Panc1 (cell line): Measurements from ENCODE around the gene BLM. TPM values are rescaled to one million over a fixed set of nuclear protein-coding genes. Genes with fewer than 3 reads are reported as not detected.

ENCODE experiments used
- ATAC-seq: fragments of 200-7000 bp; cut with Tn5 transposase; 2 replicates; pipeline ENCODE4 v1.9.1; 2020; ENCODE audit warnings: mild to moderate bottlenecking, moderate library complexity
- BruUV-seq: library from RNA; stranded (reverse); fragments of 400-500 nt; replicated peaks from 2 replicates; lab custom pipeline; 2021; lab: Mats Ljungman, UMichigan
- CTCF ChIA-PET: fragments of 300-600 bp; sonication (Branson Sonifier 250); formaldehyde crosslinking; loops from one replicate; lab custom pipeline; 2022; ENCODE audit warnings: antibody characterized with exemption; lab: Charles Lee
- POLR2A ChIA-PET: fragments of 300-600 bp; sonication (Branson Sonifier 250); formaldehyde crosslinking; loops from one replicate; lab custom pipeline; 2022; ENCODE audit warnings: antibody characterized with exemption; lab: Charles Lee
- DNase-seq: peaks from one replicate; pipeline ENCODE4 v3.0.0-alpha.2; 2010; ENCODE audit warnings: low read depth, low spot score
- H3K27ac ChIP-seq: 2 replicates; pipeline ENCODE4 v1.5.1; 2011; ENCODE audit warnings: mild to moderate bottlenecking, low read length, inconsistent platforms
- H3K27me3 ChIP-seq: fragments of 200-500 bp; sonication (Bioruptor generic); 2 replicates; pipeline ENCODE4 v1.6.0; 2014; ENCODE audit warnings: low read length, inconsistent platforms; ENCODE audit not compliant: control insufficient read depth, insufficient read depth
- H3K36me3 ChIP-seq: fragments of 200-500 bp; sonication (Bioruptor generic); 2 replicates; pipeline ENCODE4 v1.5.1; 2014; ENCODE audit warnings: inconsistent platforms, mild to moderate bottlenecking, low read length, moderate library complexity; ENCODE audit not compliant: control insufficient read depth, insufficient read depth
- H3K4me1 ChIP-seq: 2 replicates; pipeline ENCODE4 v1.5.1; 2011; ENCODE audit warnings: inconsistent platforms, mild to moderate bottlenecking, low read length, moderate library complexity; ENCODE audit not compliant: control insufficient read depth, insufficient read depth
- H3K4me3 ChIP-seq, 2 experiments: 2 replicates each; pipeline ENCODE4 v1.5.1; 2011 to 2012; ENCODE audit warnings: low read depth in 2 of 2, low read length in 2 of 2, mild to moderate bottlenecking in 2 of 2, inconsistent platforms in 1 of 2, moderate library complexity in 1 of 2
- H3K9me3 ChIP-seq: fragments of 200-500 bp; sonication (Bioruptor generic); 2 replicates; pipeline ENCODE4 v1.5.1; 2014; ENCODE audit warnings: low read depth, mild to moderate bottlenecking, inconsistent platforms, low read length, moderate library complexity; ENCODE audit not compliant: control insufficient read depth, insufficient read depth
- POLR2AphosphoS5 ChIP-seq: IDR thresholded peaks from 2 replicates; pipeline ENCODE4 v1.6.1; 2012; ENCODE audit warnings: mild to moderate bottlenecking, low read depth, low read length, moderate library complexity
- SIN3A ChIP-seq: IDR thresholded peaks from 2 replicates; pipeline ENCODE4 v1.6.1; 2012; ENCODE audit warnings: low read depth, mild to moderate bottlenecking, low read length, moderate library complexity, borderline replicate concordance; ENCODE audit not compliant: insufficient read depth
- TCF7L2 ChIP-seq: IDR thresholded peaks from 2 replicates; pipeline ENCODE4 v1.6.1; 2011; ENCODE audit warnings: mild to moderate bottlenecking, low read depth, low read length, inconsistent platforms
- in situ Hi-C: cut with HindIII; loops from 2 replicates; pipeline ENCODE4 v1.10.0; 2016; ENCODE audit warnings: low sequenced_read_pairs, low pct_unique_long_range_greater_than_20kb
- intact Hi-C: fragments of 100-400 bp; cut with micrococcal nuclease; formaldehyde crosslinking; loops from one replicate; pipeline ENCODE4 v1.10.0; 2022; ENCODE audit not compliant: unreplicated experiment
- total RNA-seq: library from RNA; stranded (reverse); gene quantifications from one replicate; pipeline ENCODE4 v1.2.1, GENCODE V29; 2021; ENCODE audit not compliant: unreplicated experiment
- TF ChIP-seq, protein P1 (sequence below): fragments of 450-650 bp; IDR thresholded peaks from 2 replicates; pipeline ENCODE4 v1.5.1; 2017; ENCODE audit warnings: mild to moderate bottlenecking
- TF ChIP-seq, protein P2 (sequence below), 2 experiments: IDR thresholded peaks; 2 replicates each; pipeline ENCODE4 v1.6.1; 2011 to 2012; ENCODE audit warnings: low read depth in 2 of 2, control low read depth in 1 of 2, low read length in 1 of 2, mild to moderate bottlenecking in 1 of 2, moderate library complexity in 1 of 2; ENCODE audit not compliant: insufficient read depth in 1 of 2

Gene BLM
- total RNA-seq, 1 experiment from 2014 or later, result 23.9 TPM

DNA sequence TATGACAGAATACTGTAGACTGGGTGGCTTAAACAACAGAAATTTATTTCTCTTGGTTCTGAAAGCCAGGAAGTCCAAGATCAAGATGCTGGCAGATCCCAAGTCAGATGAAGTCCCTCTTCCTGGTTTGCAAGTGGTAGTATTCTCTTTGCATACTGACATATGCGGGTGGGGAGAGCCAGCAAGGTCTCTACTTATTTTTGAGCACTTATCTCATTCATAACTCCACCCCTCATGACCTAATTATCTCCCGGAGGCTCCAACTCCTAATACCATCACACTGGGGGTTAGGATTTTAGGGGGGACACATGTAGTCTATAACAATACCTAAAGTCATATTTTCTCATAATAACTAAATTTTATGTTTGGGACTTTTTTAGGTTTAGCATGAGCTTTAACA lies 65.3 kb downstream of the BLM start:
- Histone ChIP-seq H3K4me3 (no peak overlapping the region), H3K4me1 (no peaks in the 10 kb centered on the region), H3K27ac (no peak overlapping the region), H3K9me3 (no peaks in the 10 kb centered on the region), H3K36me3 (no peaks in the 10 kb centered on the region; the same call in 1 of the 2 replicates), H3K27me3 (no peaks in the 10 kb centered on the region)
- ChIA-PET POLR2A (no interaction called here), CTCF (no interaction called here)
- no peak for TF ChIP-seq TCF7L2
- TF ChIP-seq, protein P1, sequence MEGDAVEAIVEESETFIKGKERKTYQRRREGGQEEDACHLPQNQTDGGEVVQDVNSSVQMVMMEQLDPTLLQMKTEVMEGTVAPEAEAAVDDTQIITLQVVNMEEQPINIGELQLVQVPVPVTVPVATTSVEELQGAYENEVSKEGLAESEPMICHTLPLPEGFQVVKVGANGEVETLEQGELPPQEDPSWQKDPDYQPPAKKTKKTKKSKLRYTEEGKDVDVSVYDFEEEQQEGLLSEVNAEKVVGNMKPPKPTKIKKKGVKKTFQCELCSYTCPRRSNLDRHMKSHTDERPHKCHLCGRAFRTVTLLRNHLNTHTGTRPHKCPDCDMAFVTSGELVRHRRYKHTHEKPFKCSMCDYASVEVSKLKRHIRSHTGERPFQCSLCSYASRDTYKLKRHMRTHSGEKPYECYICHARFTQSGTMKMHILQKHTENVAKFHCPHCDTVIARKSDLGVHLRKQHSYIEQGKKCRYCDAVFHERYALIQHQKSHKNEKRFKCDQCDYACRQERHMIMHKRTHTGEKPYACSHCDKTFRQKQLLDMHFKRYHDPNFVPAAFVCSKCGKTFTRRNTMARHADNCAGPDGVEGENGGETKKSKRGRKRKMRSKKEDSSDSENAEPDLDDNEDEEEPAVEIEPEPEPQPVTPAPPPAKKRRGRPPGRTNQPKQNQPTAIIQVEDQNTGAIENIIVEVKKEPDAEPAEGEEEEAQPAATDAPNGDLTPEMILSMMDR, result no peak
- TF ChIP-seq SIN3A, result no peak
- TF ChIP-seq, protein P2, sequence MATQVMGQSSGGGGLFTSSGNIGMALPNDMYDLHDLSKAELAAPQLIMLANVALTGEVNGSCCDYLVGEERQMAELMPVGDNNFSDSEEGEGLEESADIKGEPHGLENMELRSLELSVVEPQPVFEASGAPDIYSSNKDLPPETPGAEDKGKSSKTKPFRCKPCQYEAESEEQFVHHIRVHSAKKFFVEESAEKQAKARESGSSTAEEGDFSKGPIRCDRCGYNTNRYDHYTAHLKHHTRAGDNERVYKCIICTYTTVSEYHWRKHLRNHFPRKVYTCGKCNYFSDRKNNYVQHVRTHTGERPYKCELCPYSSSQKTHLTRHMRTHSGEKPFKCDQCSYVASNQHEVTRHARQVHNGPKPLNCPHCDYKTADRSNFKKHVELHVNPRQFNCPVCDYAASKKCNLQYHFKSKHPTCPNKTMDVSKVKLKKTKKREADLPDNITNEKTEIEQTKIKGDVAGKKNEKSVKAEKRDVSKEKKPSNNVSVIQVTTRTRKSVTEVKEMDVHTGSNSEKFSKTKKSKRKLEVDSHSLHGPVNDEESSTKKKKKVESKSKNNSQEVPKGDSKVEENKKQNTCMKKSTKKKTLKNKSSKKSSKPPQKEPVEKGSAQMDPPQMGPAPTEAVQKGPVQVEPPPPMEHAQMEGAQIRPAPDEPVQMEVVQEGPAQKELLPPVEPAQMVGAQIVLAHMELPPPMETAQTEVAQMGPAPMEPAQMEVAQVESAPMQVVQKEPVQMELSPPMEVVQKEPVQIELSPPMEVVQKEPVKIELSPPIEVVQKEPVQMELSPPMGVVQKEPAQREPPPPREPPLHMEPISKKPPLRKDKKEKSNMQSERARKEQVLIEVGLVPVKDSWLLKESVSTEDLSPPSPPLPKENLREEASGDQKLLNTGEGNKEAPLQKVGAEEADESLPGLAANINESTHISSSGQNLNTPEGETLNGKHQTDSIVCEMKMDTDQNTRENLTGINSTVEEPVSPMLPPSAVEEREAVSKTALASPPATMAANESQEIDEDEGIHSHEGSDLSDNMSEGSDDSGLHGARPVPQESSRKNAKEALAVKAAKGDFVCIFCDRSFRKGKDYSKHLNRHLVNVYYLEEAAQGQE (IDR thresholded peaks at IDR 0.05; ENCODE audit: insufficient read depth in 1 of 2, low read depth in 2 of 2, low read length in 1 of 2), result no peak
- no peak for TF ChIP-seq POLR2AphosphoS5
- in situ Hi-C loops, result no loop called here
- no peak for ATAC-seq
- BruUV-seq, result no TSS peak
- intact Hi-C loops, result no loop called here
- DNase-seq, result no peak

GRCh38 chr15:90787881-90788280 lies 70.7 kb downstream of the BLM start:
- Histone ChIP-seq H3K4me3 (no peak overlapping the region), H3K27ac (no peak overlapping the region), H3K4me1 (no peaks in the 10 kb centered on the region), H3K36me3 (no peaks in the 10 kb centered on the region), H3K27me3 (no peaks in the 10 kb centered on the region), H3K9me3 (no peaks in the 10 kb centered on the region)
- DNase-seq, result no peak
- TF ChIP-seq SIN3A, result no peak
- TF ChIP-seq, protein P1, result no peak
- TF ChIP-seq POLR2AphosphoS5, result no peak
- no peak for TF ChIP-seq TCF7L2
- TF ChIP-seq, protein P2 (IDR thresholded peaks at IDR 0.05; ENCODE audit: insufficient read depth in 1 of 2, low read depth in 2 of 2, low read length in 1 of 2), result no peak
- BruUV-seq, result no TSS peak
- ATAC-seq, result no peak
- ChIA-PET POLR2A (no interaction called here), CTCF (no interaction called here)
- in situ Hi-C loops (no loop called here), intact Hi-C loops (no loop called here)
